Mesothelial cell of epicardium (in vitro differentiated cells): ENCODE measurements around the gene PRDM4. TPM values are rescaled to one million over a fixed set of nuclear protein-coding genes. Genes with fewer than 3 reads are reported as not detected.
"Not testable (repeated sequence)": the region's sequence is repeated elsewhere in the genome, so short reads cannot be mapped to it uniquely, and the experiment has no call there.

Source experiments
- DNase-seq, 2 experiments: peaks; one replicate each; pipeline ENCODE4 v3.0.0; 2021; ENCODE audit warnings: low spot score in 2 of 2; ENCODE audit not compliant: unreplicated experiment in 2 of 2
- H3K27ac Mint-ChIP-seq: 2 replicates; pipeline ENCODE4 v1.8.0; 2021; ENCODE audit warnings: mixed read lengths
- H3K27me3 Mint-ChIP-seq: 2 replicates; pipeline ENCODE4 v1.8.0; 2021; ENCODE audit warnings: low read depth, mixed read lengths
- H3K36me3 Mint-ChIP-seq: 2 replicates; pipeline ENCODE4 v1.8.0; 2021; ENCODE audit warnings: mixed read lengths
- H3K4me1 Mint-ChIP-seq: 2 replicates; pipeline ENCODE4 v1.8.0; 2021; ENCODE audit warnings: mixed read lengths
- H3K4me3 Mint-ChIP-seq: 2 replicates; pipeline ENCODE4 v1.8.0; 2021; ENCODE audit warnings: mild to moderate bottlenecking, moderate library complexity, mixed read lengths
- H3K9me3 Mint-ChIP-seq: 2 replicates; pipeline ENCODE4 v1.8.0; 2021; ENCODE audit warnings: mixed read lengths
- total RNA-seq: library from RNA; stranded (reverse); gene quantifications from 3 replicates; pipeline ENCODE4 v1.2.1, GENCODE V29; 2021
- TF ChIP-seq, protein P1 (sequence below): fragments of 200-600 bp; sonication (generic); IDR thresholded peaks from one replicate; pipeline ENCODE4 v1.5.0; 2021; ENCODE audit warnings: antibody characterized with exemption; ENCODE audit not compliant: unreplicated experiment

The PRDM4 gene
- total RNA-seq, 1 donor from 2014 or later = 35.1 TPM

DNA sequence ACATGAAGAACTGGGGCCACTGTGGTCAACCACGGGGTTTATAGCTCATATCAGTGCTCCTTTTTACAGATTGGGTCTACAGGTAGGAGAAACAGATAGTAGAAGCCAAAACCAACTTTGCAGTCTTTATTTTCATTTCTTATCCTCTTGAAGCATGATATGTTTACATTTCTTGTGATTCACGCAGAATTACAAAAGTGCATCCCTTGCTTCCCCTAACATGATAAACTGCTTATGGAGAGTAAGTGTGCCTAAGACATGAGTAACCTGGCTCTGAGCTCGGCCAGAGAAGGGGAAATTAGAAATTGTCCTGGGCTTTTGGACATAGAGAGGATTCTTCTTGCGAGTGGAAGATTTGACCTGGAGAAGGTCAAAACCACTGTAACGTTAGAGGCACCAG is 56.9 kb downstream of the PRDM4 start:
- TF ChIP-seq, protein P1, sequence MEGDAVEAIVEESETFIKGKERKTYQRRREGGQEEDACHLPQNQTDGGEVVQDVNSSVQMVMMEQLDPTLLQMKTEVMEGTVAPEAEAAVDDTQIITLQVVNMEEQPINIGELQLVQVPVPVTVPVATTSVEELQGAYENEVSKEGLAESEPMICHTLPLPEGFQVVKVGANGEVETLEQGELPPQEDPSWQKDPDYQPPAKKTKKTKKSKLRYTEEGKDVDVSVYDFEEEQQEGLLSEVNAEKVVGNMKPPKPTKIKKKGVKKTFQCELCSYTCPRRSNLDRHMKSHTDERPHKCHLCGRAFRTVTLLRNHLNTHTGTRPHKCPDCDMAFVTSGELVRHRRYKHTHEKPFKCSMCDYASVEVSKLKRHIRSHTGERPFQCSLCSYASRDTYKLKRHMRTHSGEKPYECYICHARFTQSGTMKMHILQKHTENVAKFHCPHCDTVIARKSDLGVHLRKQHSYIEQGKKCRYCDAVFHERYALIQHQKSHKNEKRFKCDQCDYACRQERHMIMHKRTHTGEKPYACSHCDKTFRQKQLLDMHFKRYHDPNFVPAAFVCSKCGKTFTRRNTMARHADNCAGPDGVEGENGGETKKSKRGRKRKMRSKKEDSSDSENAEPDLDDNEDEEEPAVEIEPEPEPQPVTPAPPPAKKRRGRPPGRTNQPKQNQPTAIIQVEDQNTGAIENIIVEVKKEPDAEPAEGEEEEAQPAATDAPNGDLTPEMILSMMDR = no peak
- no peak for DNase-seq
- Mint-ChIP-seq H3K4me1 (no peaks in the 10 kb centered on the region), H3K27me3 (no peaks in the 10 kb centered on the region), H3K9me3 (peaks cover 17% of the 10 kb centered on the region), H3K4me3 (no peak overlapping the region), H3K36me3 (peaks cover 88% of the 10 kb centered on the region), H3K27ac (no peak overlapping the region)

DNA sequence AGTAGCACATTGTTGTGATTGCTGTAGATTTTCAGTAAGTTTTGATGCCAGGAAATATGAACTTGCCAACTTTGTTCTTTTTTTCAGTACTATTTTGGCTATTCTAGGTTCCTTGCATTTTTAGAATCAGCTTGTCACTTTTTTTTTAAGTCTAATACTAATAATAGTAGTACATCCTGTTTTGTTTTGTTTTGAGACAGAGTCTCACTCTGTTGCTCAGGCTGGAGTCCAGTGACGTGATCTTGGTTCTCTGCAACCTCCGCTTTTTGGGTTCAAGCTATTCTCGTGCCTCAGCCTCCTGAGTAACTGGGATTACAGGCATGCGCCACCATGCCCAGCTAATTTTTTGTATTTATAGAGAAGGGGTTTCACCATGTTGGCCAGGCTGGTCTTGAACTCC is 58.8 kb downstream of the PRDM4 start:
- DNase-seq = no peak
- Mint-ChIP-seq H3K9me3 (peaks cover 17% of the 10 kb centered on the region), H3K4me1 (no peaks in the 10 kb centered on the region), H3K27me3 (no peaks in the 10 kb centered on the region), H3K27ac (no peak overlapping the region), H3K4me3 (no peak overlapping the region), H3K36me3 (peaks cover 77% of the 10 kb centered on the region)
- TF ChIP-seq, protein P1 = no peak

DNA sequence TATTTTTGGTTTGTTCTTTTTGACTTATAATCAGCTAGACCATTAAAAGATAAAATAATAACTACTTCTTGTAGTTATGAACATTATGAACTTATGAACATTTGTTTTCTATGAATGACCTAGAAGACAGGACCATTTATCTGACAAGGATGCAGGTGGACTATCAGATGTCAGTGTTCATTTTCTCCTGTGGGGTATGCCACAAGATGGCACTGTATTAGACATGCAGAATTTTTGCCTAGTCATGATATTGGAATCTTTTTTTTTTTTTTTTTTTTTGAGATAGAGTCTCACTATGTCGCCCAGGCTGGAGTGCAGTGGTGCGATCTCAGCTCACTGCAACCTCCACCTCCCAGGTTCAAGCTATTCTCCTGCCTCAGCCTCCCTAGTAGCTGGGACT is 65.2 kb downstream of the PRDM4 start:
- Mint-ChIP-seq H3K9me3 (peaks cover 11% of the 10 kb centered on the region), H3K36me3 (peaks cover 58% of the 10 kb centered on the region)
- H3K27me3 Mint-ChIP-seq, DNase-seq, H3K27ac Mint-ChIP-seq, H3K4me1 Mint-ChIP-seq, H3K4me3 Mint-ChIP-seq: not testable (repeated sequence)

DNA sequence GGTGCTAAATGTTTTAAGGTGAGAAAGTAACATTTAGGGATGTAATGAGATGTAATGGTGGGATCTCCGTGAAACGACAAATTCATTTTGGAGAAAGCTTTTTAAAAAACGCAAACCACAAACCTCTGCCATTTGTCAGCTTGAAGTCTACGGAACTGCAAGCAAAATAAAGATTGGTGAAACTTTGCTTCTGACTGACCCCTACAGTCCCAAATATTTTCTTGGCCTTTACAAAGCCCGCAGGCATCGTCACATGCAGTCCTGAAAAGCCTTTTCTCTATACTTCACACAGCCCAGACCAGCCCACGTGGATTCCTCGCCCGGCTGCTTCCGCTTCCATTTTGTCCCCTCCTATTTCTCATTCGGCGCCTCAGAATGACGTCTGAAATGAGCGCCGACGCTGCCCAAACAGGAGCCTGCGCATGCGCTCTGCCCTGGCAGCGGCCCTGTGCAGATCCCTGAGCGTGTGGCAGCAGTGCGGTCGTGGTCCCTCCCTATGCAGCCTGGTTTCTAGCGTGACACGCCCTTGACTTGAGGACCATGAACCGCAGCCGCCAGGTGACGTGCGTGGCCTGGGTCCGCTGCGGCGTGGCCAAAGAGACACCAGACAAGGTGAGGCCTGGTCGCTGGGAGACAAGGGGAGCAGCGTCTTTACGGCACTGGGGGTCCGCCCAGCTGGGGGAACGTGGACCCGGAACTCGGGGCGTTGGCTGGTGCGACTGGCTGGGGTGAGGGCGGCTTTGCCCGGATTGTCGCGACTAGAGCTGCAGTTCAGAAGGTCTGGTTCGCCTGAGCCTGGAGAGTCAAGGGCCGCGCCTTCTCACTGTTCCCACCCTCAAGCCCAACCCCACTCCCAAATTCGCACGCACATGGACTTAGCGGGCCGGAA is 75.3 kb downstream of the PRDM4 start, which contains the start of gene PWP1:
TSS of gene PWP1 (plus strand) at position 440 of the 889 bp plus-strand sequence. CDS start at position 541, 101 bp downstream.
- Mint-ChIP-seq H3K27me3 (peaks cover 2% of the 10 kb centered on the region), H3K27ac (peak within 1 kb of the TSS; percentile 97), H3K9me3 (no peaks in the 10 kb centered on the region), H3K4me3 (peak within 1 kb of the TSS; percentile 95), H3K36me3 (peaks cover 16% of the 10 kb centered on the region), H3K4me1 (peaks cover 19% of the 10 kb centered on the region)
- TF ChIP-seq, protein P1 = no peak
- peak; percentile 91 to 97 for DNase-seq

DNA sequence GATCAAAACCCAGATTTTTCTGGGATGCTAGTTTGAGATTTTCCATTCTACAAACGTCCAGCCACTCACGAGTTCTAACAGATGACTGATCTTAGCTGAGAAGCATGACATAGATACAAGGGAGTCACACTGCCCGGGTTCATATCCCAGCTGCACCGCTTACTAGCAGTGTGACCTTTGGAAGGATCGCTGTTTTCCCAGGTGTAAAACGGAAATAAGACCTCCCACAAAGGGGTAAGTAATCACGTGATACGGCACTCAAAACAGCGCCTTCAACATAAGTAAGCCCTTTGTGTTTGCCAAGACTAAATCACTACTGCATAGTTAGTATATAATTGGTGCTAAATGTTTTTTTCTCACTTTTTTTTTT is 76.0 kb downstream of the PRDM4 start:
- Mint-ChIP-seq H3K27ac (peak overlapping the region; percentile 97), H3K4me1 (peaks cover 19% of the 10 kb centered on the region), H3K36me3 (peaks cover 15% of the 10 kb centered on the region), H3K9me3 (no peaks in the 10 kb centered on the region), H3K4me3 (peak overlapping the region; percentile 95), H3K27me3 (peaks cover 5% of the 10 kb centered on the region)
- DNase-seq = no peak
- TF ChIP-seq, protein P1 = no peak

DNA sequence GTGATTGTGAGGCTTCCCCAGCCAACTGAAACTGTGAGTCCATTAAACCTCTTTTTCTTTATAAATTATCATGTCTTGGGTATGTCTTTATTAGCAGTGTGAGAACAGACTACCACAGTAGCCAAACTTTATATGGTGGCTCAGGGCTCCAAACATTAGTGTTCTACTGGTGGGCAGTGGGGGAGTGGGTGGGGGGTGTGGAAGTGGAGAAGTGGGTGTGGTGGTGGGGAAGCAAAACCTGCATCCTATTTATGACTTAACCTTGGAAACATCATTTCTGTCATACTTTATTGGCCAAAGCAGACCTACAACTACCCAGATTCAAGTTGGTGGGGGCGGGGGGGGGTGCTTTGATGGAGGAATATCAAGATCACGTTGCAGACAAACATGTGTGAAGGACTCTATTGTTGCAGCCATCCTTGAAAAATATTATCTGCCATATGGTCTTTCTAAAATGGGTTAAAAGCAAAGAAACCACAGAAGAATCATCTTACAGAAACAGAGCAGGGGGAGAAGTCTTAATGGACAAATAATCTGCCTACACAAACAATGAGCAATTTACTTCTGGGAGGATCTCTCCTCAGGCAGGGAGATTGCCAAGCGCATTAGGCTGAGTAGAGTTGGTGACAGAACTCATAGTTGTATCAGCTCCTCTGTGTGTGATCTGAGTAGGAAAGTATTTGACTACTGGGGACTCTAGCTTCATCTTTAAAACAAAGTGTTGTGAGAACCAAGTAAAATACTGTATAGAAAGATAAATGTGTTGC is 76.7 kb downstream of the PRDM4 start:
- Mint-ChIP-seq H3K9me3 (no peaks in the 10 kb centered on the region), H3K4me1 (peaks cover 19% of the 10 kb centered on the region), H3K36me3 (peaks cover 10% of the 10 kb centered on the region), H3K27ac (peak overlapping the region; percentile 97), H3K27me3 (peaks cover 12% of the 10 kb centered on the region), H3K4me3 (peak overlapping the region; percentile 95)
- TF ChIP-seq, protein P1 = no peak
- DNase-seq = no peak
